H9 (cell line): ENCODE measurements around the gene KSR1. TPM values are rescaled to one million over a fixed set of nuclear protein-coding genes. Genes with fewer than 3 reads are reported as not detected.

Source experiments
- DNase-seq: peaks from one replicate; pipeline ENCODE4 v3.0.0-alpha.2; 2017
- H2AFZ ChIP-seq: one replicate; pipeline ENCODE4 v1.6.1; 2013; ENCODE audit warnings: mild to moderate bottlenecking, low read length, control low read depth, moderate library complexity
- H2AK5ac ChIP-seq: 2 replicates; pipeline ENCODE4 v1.6.1; 2013; ENCODE audit warnings: low read length, control low read depth, mixed read lengths; ENCODE audit not compliant: insufficient read length
- H2BK120ac ChIP-seq: one replicate; pipeline ENCODE4 v1.6.1; 2013; ENCODE audit warnings: low read depth, mild to moderate bottlenecking, low read length, control low read depth, inconsistent platforms; ENCODE audit not compliant: poor library complexity, severe bottlenecking
- H2BK12ac ChIP-seq: 2 replicates; pipeline ENCODE4 v1.6.1; 2013; ENCODE audit warnings: low read length, control low read depth, mixed read lengths, low read depth; ENCODE audit not compliant: insufficient read length
- H2BK15ac ChIP-seq: 2 replicates; pipeline ENCODE4 v1.6.1; 2013; ENCODE audit warnings: low read depth, low read length, control low read depth
- H2BK20ac ChIP-seq: one replicate; pipeline ENCODE4 v1.6.1; 2013; ENCODE audit warnings: low read depth, mild to moderate bottlenecking, low read length, control low read depth, inconsistent platforms; ENCODE audit not compliant: poor library complexity, severe bottlenecking
- H2BK5ac ChIP-seq: 2 replicates; pipeline ENCODE4 v1.6.1; 2013; ENCODE audit warnings: low read length, control low read depth, mixed read lengths; ENCODE audit not compliant: insufficient read length
- H3K14ac ChIP-seq: 2 replicates; pipeline ENCODE4 v1.6.1; 2013; ENCODE audit warnings: low read length, control low read depth; ENCODE audit not compliant: insufficient read depth
- H3K18ac ChIP-seq: 2 replicates; pipeline ENCODE4 v1.6.1; 2013; ENCODE audit warnings: low read depth, mild to moderate bottlenecking, mixed read lengths, low read length, control low read depth; ENCODE audit not compliant: insufficient read length
- H3K23ac ChIP-seq: 2 replicates; pipeline ENCODE4 v1.6.1; 2013; ENCODE audit warnings: low read length, control low read depth, mixed read lengths, low read depth; ENCODE audit not compliant: insufficient read length
- H3K23me2 ChIP-seq: 2 replicates; pipeline ENCODE4 v1.6.1; 2013; ENCODE audit warnings: low read depth, mild to moderate bottlenecking, mixed read lengths, low read length, control low read depth; ENCODE audit not compliant: insufficient read length, poor library complexity, severe bottlenecking
- H3K27ac ChIP-seq: 2 replicates; pipeline ENCODE4 v1.5.1; 2013; ENCODE audit warnings: low read length, control low read depth, mixed read lengths, low read depth; ENCODE audit not compliant: insufficient read length
- H3K27me3 ChIP-seq: 2 replicates; pipeline ENCODE4 v1.6.1; 2013; ENCODE audit warnings: low read length, control low read depth, inconsistent platforms; ENCODE audit not compliant: insufficient read depth
- H3K4ac ChIP-seq: 2 replicates; pipeline ENCODE4 v1.6.1; 2013; ENCODE audit warnings: low read depth, mild to moderate bottlenecking, control low read depth, inconsistent platforms, low read length, moderate library complexity
- H3K4me1 ChIP-seq: 2 replicates; pipeline ENCODE4 v1.6.1; 2013; ENCODE audit warnings: low read length, control low read depth, inconsistent platforms; ENCODE audit not compliant: insufficient read depth
- H3K4me2 ChIP-seq: 2 replicates; pipeline ENCODE4 v1.6.1; 2013; ENCODE audit warnings: low read length, control low read depth, mixed read lengths; ENCODE audit not compliant: insufficient read length, insufficient read depth
- H3K56ac ChIP-seq: 2 replicates; pipeline ENCODE4 v1.6.1; 2013; ENCODE audit warnings: low read depth, mild to moderate bottlenecking, mixed read lengths, low read length, control low read depth; ENCODE audit not compliant: insufficient read length
- H3K79me1 ChIP-seq: 2 replicates; pipeline ENCODE4 v1.6.1; 2013; ENCODE audit warnings: low read depth, mild to moderate bottlenecking, moderate library complexity, low read length, control low read depth, inconsistent platforms; ENCODE audit not compliant: insufficient read depth, poor library complexity, severe bottlenecking
- H3K79me2 ChIP-seq: 2 replicates; pipeline ENCODE4 v1.6.1; 2013; ENCODE audit warnings: low read length, control low read depth, inconsistent platforms; ENCODE audit not compliant: insufficient read depth
- H3K9ac ChIP-seq: 2 replicates; pipeline ENCODE4 v1.6.1; 2013; ENCODE audit warnings: low read length, control low read depth, mixed read lengths; ENCODE audit not compliant: insufficient read length; ENCODE audit errors: extremely low read depth
- H3K9me3 ChIP-seq: one replicate; pipeline ENCODE4 v1.6.1; 2013; ENCODE audit warnings: low read depth, low read length, inconsistent platforms; ENCODE audit not compliant: control insufficient read depth
- H3T11ph ChIP-seq: one replicate; pipeline ENCODE4 v1.6.1; 2013; ENCODE audit warnings: mild to moderate bottlenecking, low read length, control low read depth, inconsistent platforms
- H4K20me1 ChIP-seq: one replicate; pipeline ENCODE4 v1.6.1; 2013; ENCODE audit not compliant: control insufficient read depth, insufficient read length, insufficient read depth
- H4K5ac ChIP-seq: 2 replicates; pipeline ENCODE4 v1.6.1; 2013; ENCODE audit warnings: low read depth, mild to moderate bottlenecking, mixed read lengths, low read length, control low read depth; ENCODE audit not compliant: insufficient read length
- H4K8ac ChIP-seq: replicated peaks from 2 replicates; pipeline ENCODE4 v1.6.1; 2013; ENCODE audit warnings: low read length, control low read depth, mixed read lengths, low read depth; ENCODE audit not compliant: insufficient read length
- H4K91ac ChIP-seq: 2 replicates; pipeline ENCODE4 v1.6.1; 2013; ENCODE audit warnings: low read depth, mild to moderate bottlenecking, moderate library complexity, mixed read lengths, low read length, control low read depth; ENCODE audit not compliant: insufficient read length
- H3K27ac Mint-ChIP-seq, 3 experiments: 2 replicates in 2 of 3; 3 replicates in 1 of 3; pipeline ENCODE4 v1.8.0; 2020 to 2021; ENCODE audit warnings: mixed read lengths in 3 of 3, mild to moderate bottlenecking in 1 of 3, moderate library complexity in 1 of 3
- H3K27me3 Mint-ChIP-seq: 2 replicates; pipeline ENCODE4 v1.8.0; 2021; ENCODE audit warnings: low read depth, mild to moderate bottlenecking, moderate library complexity, mixed read lengths
- H3K36me3 Mint-ChIP-seq, 3 experiments: 2 replicates in 2 of 3; 3 replicates in 1 of 3; pipeline ENCODE4 v1.8.0; 2020 to 2021; ENCODE audit warnings: low read depth in 3 of 3, mixed read lengths in 3 of 3; ENCODE audit not compliant: insufficient read depth in 1 of 3
- H3K4me1 Mint-ChIP-seq, 2 experiments: 2 replicates each; pipeline ENCODE4 v1.8.0; 2020; ENCODE audit warnings: mixed read lengths in 2 of 2
- H3K4me3 Mint-ChIP-seq, 2 experiments: 2 replicates in 1 of 2; 3 replicates in 1 of 2; pipeline ENCODE4 v1.8.0; 2020 to 2021; ENCODE audit warnings: mild to moderate bottlenecking in 2 of 2, mixed read lengths in 2 of 2, moderate library complexity in 1 of 2
- H3K9me3 Mint-ChIP-seq, 2 experiments: 2 replicates in 1 of 2; 3 replicates in 1 of 2; pipeline ENCODE4 v1.8.0; 2020; ENCODE audit warnings: mild to moderate bottlenecking in 2 of 2, mixed read lengths in 2 of 2, moderate library complexity in 1 of 2
- WGBS: extraction: QIAGEN DNeasy Blood & Tissue Kit; methylation state at CpG from one replicate; pipeline ENCODE4 v1.1.7; 2013; ENCODE audit warnings: missing lambda C conversion rate, low lambda C conversion rate, mixed read lengths; ENCODE audit not compliant: insufficient read length; ENCODE audit errors: extremely low coverage; 5-methylcytosine and 5-hydroxymethylcytosine counted together
- total RNA-seq: library from RNA; stranded (reverse); gene quantifications from 2 replicates; pipeline ENCODE4 v1.2.1, GENCODE V29; 2021
- TF ChIP-seq, protein P1 (sequence below): fragments of 200-600 bp; sonication (generic); conservative IDR thresholded peaks from 3 replicates; pipeline ENCODE4 v1.8.0; 2021; ENCODE audit warnings: antibody characterized with exemption, mild to moderate bottlenecking

The KSR1 gene
- total RNA-seq, 1 experiment from 2014 or later: 44.9 TPM

DNA sequence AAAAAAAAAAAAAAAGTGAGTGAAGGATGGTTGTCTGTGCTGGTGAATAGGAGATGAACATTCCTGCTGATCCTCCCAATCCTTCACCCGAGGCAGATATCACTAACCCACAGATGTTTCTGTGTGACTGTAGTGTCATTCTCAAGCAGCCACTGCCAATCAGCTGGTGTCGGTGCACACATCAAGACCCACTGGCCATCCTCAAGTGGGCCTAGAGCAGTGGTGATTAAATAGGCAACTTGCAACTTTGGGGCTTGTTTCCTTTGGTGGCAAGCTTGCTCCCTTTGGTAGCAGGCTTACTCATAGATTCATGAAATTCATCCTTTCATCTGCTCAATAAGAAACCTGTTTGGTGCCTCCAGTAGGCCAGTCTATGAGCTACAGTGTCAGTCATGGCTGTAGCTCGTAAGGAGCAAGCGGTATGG lies 123.7 kb downstream of the KSR1 start:
- H4K8ac ChIP-seq: no peak overlapping the region
- peaks cover 1% of the 10 kb centered on the region; the same call in 1 of the 2 replicates for H3K79me2 ChIP-seq
- Mint-ChIP-seq H3K36me3 (peaks cover 3 to 11% (median 9%) of the 10 kb centered on the region in 3 experiments), H3K27me3 (no peaks in the 10 kb centered on the region; the same call in 1 of the 2 replicates), H3K4me1 (peaks cover 25 to 26% of the 10 kb centered on the region in 2 experiments), H3K9me3 (no peaks in the 10 kb centered on the region), H3K27ac (no peak overlapping the region), H3K4me3 (no peak overlapping the region)
- no peak overlapping the region for H2BK15ac ChIP-seq
- no peak overlapping the region for H3K18ac ChIP-seq
- H3K14ac ChIP-seq: no peak overlapping the region
- no peak overlapping the region for H4K91ac ChIP-seq
- no peak overlapping the region for H3K9ac ChIP-seq
- H3K4me2 ChIP-seq: no peak overlapping the region
- H2BK20ac ChIP-seq: no peak overlapping the region
- TF ChIP-seq, protein P1, sequence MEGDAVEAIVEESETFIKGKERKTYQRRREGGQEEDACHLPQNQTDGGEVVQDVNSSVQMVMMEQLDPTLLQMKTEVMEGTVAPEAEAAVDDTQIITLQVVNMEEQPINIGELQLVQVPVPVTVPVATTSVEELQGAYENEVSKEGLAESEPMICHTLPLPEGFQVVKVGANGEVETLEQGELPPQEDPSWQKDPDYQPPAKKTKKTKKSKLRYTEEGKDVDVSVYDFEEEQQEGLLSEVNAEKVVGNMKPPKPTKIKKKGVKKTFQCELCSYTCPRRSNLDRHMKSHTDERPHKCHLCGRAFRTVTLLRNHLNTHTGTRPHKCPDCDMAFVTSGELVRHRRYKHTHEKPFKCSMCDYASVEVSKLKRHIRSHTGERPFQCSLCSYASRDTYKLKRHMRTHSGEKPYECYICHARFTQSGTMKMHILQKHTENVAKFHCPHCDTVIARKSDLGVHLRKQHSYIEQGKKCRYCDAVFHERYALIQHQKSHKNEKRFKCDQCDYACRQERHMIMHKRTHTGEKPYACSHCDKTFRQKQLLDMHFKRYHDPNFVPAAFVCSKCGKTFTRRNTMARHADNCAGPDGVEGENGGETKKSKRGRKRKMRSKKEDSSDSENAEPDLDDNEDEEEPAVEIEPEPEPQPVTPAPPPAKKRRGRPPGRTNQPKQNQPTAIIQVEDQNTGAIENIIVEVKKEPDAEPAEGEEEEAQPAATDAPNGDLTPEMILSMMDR: no peak
- no peak overlapping the region for H2BK120ac ChIP-seq
- no peak overlapping the region for H4K5ac ChIP-seq
- no peak overlapping the region for H3K4ac ChIP-seq
- no peak overlapping the region for H3K27ac ChIP-seq
- H2BK5ac ChIP-seq: no peak overlapping the region
- no peak overlapping the region for H2AFZ ChIP-seq
- no peak overlapping the region for H2BK12ac ChIP-seq
- no peak for DNase-seq
- no peaks in the 10 kb centered on the region for H3K79me1 ChIP-seq
- no peaks in the 10 kb centered on the region for H4K20me1 ChIP-seq
- no peak overlapping the region for H3K23ac ChIP-seq
- no peak overlapping the region for H3K56ac ChIP-seq
- peaks cover 5% of the 10 kb centered on the region; the same call in 1 of the 2 replicates for H3K4me1 ChIP-seq
- no peak overlapping the region for H3T11ph ChIP-seq
- H3K27me3 ChIP-seq: no peaks in the 10 kb centered on the region
- no peaks in the 10 kb centered on the region for H3K23me2 ChIP-seq
- no CpG with 5 or more reads among the region's 4 CpGs for WGBS
- H2AK5ac ChIP-seq: no peak overlapping the region
- H3K9me3 ChIP-seq: no peaks in the 10 kb centered on the region
